ACHN (cell line): Measurements from ENCODE around the gene PDSS2.
A peak's percentile ranks its signal among the peaks of the same experiment; 100 is the strongest.
"Not testable (repeated sequence)": the region's sequence is repeated elsewhere in the genome, so short reads cannot be mapped to it uniquely, and the experiment has no call there.

ENCODE experiments used
- DNase-seq: peaks from one replicate; pipeline ENCODE4 v3.0.0-alpha.2; 2015
- in situ Hi-C: cut with HindIII; loops from 2 replicates; pipeline ENCODE4 v1.10.0; 2017; ENCODE audit warnings: low sequenced_read_pairs, low pct_ligation_motif_present, low pct_unique_long_range_greater_than_20kb

The PDSS2 gene

DNA sequence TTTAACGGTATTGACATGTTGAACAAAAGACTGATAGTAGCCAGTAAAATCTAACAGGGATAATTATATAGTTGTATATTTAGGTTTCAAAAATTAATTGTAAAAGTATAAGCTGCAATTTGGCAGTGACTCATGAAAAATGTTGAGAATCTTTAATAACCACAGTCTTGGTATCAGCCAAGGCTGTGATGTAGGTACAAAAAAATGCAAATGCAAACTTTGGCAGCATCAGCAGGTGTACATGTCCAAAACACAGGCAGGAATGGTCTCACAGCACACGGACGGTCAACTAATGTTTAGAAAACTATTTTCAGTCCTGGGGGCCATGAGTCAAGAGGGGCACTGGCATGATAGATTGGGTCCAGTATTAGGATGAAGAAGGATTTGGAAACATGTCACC lies 285.6 kb downstream of the PDSS2 start:
- in situ Hi-C loops: no loop called here
- no peak for DNase-seq

DNA sequence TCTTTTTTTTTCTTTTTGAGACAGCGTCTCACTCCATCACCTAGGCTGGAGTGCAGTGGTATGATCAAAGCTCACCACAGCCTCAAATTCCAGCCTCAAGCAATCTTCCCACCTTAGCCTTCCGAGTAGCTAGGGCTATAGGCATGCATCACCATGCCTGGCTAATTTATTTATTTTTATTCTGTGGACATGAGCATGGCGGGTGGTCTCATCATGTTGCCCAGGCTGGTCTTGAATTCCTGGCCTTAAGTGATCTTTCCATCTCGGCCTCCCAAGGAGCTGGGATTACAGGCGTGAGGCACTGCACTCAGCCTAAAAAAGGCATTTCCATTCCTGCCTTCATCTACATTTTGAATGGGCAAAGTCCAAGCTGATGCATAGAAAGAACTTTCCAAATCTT lies 287.9 kb downstream of the PDSS2 start:
- no peak for DNase-seq
- in situ Hi-C loops: no loop called here

DNA sequence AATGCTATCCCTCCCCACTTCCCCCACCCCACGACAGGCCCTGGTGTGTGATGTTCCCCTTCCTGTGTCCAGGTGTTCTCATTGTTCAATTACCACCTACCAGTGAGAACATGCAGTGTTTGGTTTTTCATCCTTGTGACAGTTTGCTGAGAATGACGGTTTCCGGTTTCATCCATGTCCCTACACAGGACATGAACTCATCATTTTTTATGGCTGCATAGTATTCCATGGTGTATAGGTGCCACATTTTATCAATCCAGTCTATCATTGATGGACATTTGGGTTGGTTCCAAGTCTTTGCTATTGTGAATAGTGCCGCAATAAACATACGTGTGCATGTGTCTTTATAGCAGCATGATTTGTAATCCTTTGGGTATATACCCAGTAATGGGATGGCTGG lies 295.1 kb downstream of the PDSS2 start:
- DNase-seq, in situ Hi-C loops: not testable (repeated sequence)

DNA sequence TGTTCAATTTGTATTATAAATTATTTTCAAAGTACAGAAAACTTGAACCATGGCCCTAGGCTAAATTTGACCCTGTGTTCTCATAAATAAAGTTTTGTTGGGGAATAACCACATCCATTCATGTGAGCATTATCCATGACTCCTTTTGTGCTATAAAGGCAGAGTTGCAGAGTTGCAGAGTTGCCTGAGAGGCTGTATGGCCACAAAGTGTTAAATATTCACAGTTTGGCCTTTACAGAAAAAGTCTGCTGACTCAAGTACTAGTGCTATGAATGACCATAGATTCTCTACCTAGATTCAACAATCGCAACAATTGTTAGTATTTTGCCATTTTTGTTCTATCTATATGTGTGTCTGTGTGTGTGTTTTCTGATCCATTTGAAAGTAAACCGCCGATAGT lies 297.8 kb downstream of the PDSS2 start:
- DNase-seq: no peak
- in situ Hi-C loops: no loop called here

DNA sequence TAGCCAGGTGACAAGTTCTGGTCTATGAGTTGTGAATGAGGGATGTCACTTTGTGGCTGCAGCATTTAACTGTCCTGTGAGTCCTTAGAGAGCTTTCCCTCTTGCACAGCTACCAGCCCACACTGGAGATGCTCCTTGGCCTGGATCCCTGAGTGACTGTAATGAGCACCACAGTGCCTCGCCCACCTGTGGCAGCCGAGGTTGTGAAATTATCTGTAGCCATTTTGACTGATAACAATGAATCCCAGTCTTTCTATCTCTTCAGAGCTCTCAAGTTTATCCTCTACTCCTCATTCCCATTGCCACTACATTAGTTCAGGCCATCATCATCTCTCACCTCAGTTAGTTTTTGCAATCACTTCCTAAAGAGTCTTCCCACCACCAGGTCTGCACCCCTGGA lies 302.7 kb downstream of the PDSS2 start:
- no peak for DNase-seq
- in situ Hi-C loops: no loop called here

DNA sequence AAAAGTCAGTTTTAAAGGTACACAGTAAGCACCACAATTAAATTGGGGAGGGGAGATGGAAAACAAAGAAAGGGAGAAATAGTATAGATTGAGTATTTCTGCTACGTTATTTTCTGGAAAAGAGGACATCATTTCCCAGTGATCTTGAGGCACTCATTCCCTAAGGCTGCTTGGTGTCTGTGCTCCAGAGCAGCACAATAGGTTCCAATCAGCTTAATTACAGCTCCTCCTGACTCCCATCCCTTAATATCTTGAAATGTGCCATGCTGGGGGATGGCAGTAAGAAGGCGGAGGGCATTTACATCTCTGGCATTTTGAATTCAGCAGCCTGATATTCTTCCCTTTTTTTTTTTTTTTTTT lies 304.6 kb downstream of the PDSS2 start:
- in situ Hi-C loops: no loop called here
- no peak for DNase-seq

DNA sequence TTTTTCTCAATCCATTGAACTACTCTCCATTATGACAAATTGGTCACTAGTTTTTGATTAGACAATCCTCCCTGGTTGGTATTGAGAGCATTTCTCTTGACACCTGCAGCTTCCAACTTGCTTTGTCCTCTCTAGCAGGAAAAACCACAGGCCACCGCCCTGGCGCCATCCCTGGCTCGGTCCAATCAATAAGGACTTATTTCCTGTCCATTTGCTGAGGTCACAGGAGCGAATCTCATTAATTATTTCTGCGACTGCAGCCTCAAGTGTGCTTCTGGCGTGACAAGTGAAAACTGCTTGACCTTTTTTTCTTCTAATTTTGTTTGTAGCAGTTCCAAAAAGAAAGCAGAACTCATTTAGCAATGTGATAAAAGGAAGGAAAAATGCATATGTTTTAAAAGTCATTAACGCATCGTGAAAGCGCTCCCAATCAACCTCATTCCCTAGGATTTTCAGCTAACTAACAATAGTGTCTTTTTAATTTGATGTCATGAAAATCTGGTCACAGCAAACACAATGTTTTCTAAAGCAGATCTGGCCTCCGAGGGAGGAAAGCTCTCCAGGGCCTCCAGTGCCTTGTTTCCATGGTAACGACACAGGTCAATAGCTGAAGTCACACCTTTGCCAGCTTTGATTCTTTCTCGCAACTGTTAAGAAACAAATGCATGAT lies 305.1 kb downstream of the PDSS2 start:
- in situ Hi-C loops: no loop called here
- DNase-seq: no peak

DNA sequence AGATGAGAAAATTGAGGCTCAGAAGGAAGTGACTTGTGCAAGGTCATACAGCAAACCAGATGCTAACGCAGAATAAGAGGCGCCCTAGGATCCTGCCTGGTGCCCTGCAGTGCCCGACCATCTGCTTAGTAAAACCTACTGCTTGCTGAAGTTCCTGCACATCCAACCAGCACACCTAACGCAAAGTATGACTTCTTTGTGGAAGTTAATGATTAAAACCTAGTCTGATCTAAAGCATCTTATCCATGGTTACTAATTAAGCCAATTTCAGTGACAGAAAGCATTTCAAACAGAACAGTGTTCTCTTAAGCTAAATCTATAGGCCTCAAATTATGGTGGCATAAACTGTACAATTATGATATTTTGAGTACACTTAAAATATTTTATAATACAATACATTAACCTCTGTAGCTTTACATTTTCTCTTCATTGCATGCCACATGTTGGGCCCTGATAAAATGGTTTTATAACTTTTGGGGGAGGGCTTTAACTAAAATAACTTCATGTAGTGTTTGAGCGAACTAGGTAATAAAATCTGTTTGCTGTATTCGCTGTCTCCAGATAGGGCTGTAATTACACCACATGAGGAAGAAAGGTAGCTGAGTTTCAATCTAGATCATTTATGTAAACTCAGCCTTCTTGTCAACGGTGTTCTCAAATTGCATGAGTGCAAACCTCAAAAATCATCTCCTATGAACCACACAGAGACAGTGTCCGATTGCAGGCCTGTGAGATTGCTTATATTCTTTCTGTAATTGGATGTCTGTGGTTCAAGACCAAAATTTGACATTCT lies 306.5 kb downstream of the PDSS2 start:
- in situ Hi-C loops: no loop called here
- DNase-seq: peak; percentile 25

DNA sequence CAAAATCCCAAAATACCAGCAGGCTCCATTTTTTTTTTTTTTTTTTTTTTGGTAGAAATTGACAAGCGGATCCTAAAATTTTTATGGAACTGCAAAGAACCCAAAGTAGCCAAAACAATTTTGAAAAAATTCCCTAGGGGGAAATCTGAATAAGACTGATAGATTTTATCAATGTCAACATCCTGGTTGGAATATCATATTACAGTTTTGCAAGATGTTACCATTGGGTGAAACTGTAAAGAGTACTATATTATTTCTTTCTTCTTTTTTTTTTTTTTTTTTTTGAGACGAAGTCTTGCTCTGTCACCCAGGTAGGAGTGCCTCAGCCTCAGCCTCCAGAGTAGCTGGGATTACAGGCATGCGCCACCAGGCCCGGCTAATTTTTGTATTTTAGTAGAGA lies 314.7 kb downstream of the PDSS2 start:
- DNase-seq: no peak
- in situ Hi-C loops: no loop called here

DNA sequence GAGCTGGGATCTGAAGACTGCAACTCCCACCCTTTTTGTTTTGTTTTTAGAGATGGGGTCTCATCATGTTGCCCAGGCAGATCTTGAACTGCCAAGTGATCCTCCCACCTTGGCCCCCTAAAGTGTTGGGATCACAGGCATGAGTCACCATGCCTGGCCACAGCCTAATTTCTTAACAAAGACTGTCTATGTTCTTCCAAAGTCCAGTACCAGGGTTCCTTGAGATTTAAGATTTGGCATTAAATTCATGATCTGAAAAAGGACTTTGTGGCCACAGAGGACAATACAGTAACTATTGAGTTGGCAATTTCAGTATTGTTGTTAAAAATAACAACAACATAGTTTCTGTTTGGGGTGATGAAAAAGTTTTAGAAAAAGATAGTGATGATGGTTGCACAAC lies 315.4 kb downstream of the PDSS2 start:
- no peak for DNase-seq
- in situ Hi-C loops: no loop called here

DNA sequence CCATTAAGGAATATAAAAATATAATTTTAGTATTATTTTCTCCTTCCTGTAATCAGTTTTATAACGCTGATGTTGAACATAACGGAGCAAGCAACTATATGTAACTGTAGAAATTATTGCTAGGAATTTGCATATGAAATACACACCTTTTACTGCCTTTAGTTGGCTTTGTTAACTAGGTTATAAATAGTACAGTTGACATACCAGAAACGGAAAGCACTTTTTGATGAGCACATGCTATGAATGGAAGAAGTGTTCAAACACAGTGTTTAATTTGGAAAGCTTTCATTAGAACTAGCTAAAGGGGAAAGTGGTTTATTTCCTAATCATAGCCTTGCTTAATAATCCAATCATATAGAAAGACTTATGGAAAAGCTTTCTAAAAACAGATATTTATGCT lies 318.8 kb downstream of the PDSS2 start:
- in situ Hi-C loops: no loop called here
- no peak for DNase-seq

DNA sequence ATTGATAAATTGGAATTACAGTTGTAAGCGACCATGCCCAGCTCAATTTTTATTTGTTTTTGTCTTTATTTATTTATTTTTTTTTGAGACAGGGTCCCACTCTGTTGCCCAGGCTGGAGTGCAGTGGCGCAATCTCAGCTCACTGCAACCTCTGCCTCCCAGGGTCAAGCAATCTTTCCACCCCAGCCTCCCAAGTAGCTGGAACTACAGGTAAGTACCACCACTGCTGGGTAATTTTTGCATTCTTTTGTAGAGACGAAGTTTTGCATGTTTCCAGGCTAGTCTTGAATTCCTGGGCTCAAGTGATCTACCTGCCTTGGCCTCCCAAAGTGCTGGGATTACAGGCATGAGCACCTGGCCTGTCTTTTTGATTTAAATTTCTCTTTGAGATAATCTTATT lies 323.0 kb downstream of the PDSS2 start:
- in situ Hi-C loops, DNase-seq: not testable (repeated sequence)

DNA sequence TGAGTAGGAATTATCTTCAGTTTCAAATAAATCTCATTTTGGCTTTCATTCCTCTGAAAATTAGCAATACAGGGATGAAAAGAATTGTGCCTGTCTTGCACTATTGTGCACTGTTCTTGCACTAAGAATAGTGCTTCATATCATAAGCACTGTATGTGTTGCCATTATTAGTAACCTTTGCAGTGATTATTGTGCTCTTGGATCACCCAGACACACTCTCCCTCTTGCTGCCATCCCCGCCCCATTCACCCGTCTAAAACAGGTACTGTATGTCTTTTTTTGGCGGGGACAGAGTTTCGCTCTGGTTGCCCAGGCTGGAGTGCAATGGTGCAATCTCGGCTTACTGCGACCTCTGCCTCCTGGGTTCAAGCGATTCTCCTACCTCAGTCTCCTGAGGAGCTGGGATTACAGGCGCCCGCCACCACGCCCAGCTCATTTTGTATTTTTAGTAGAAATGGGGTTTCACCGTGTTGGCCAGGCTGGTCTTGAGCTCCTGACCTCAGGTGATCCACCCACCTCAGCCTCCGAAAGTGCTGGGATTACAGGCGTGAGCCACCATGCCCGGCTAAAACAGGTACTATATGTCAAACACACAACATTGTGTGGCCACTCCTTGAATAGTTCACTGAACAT lies 324.2 kb downstream of the PDSS2 start:
- DNase-seq, in situ Hi-C loops: not testable (repeated sequence)

DNA sequence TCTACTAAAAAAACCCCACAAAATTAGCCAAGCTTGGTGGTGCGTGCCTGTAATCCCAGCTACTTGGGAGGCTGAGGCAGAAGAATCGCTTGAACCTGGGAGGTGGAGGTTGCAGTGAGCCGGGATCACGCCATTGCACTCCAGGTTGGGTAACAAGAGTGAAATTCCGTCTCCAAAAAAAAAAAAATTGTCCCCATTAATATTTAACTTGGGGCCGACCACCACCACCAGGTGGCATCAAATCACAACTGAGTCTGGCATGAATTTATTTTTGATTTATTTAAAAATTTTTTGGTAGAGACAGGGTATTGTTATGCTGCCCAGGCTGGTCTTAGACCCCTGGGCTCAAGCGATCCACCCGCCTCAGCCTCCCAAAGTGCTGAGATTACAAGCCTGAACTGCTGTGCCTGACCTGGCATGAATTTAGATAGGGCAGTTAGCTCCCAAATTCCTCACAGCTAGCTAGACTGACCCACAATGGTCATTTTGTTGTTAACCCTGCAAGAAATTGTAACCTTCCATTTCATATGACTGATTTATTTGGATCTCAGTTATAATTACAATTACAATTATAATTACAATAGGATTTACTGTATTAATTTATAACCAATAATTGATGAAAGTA lies 326.9 kb downstream of the PDSS2 start:
- DNase-seq: peak; percentile 37
- in situ Hi-C loops: no loop called here

DNA sequence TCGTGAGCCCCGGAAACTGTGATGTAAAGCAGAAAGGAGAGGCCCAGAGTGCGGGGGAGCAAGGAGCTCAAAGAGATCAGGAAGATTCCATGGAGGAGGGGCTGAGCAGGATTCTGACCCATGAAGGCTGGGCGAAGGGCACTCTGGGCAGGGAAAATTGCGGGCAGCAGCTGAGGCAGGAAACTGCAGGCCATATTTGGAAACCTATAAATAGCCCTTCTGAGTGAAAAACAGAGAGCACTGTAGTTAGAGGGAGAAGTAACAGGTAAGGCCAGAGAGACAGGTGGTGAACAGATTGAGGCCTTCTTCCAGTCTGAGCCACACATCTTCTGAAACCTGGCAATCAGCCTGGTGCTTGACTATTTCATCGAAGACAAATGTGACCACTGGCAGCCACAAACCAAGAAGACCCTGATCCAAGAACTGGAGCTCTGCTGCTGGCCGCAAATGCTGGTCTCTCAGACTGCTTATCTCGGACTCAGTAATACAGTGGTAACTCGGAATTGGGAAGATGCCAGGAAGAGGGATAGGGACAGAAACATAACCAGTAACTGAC lies 329.9 kb downstream of the PDSS2 start:
- DNase-seq: no peak
- in situ Hi-C loops: no loop called here

DNA sequence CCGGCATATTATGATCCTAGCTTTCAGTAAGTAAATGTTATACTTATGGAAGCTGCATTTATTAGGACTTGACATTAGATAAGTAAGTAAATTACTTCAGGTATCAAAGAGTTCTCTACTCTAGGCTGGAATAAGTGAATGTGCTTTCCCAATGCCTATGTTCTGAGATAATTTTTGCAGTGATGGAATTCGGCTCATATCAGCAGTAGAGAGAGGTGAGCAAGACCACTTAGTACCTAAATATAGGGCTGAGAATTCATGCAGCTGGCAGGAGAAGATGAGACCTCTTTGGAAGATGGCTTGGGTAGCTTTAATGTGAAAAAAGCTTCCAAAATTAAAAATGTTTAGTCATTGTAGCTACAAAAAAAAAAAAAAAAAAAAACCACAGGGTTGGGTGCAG lies 330.8 kb downstream of the PDSS2 start:
- in situ Hi-C loops: no loop called here
- DNase-seq: no peak

DNA sequence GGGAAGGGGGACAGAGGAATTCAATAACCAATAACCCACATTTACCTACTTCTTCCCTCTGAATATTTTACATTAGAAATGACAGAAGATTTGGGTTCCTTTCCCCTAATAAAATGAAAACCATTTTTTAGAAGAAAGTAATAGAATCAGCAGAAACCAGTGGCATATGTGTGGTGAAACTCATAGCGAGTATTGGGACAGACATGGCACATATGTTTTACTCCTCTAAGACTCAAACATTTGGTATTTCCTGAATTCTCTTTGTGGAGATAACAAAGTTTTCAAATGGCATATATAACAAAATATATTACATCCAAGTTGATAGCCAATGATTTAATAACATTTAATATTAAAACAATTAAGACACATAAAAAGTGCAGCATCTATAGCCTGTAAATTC lies 331.2 kb downstream of the PDSS2 start:
- DNase-seq: no peak
- in situ Hi-C loops: no loop called here

DNA sequence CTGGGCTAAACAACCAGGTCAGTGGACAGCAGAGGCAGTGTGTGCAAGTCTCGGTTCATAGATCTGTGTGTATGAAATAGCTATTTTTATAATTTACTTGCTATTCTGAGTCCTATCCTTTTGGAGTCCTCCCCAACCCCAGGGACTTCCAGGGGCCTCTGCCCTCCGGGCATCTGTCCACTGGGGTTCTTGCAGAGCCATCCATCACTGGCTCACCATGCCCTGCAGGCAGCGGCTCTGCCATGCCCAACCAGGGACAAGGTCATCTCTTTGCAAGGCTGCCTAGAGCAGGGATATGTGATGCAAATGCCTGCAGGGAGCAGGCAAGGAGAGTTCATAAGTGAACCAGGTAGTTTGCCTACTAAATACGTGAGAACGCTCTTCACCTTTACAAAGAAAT lies 333.6 kb downstream of the PDSS2 start:
- DNase-seq: no peak
- in situ Hi-C loops: no loop called here

DNA sequence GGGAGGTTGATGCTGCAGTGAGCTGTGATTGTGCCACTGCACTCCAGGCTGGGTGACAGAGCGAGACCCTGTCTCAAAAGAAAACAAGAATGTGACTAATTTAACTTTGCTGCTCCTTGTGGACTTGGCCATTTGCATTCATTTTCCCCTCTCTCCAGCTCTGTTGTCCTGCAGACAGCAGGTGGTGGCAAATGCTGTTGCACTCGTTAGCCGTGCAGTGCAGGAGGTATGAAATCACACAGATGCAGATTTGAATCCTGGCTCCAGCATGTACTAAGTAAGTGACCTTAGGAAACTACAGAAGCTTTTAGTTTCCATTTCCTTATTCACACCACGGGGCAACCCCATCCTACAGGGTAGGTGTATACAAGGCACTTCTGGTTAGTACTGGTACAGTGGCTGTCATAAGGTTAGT lies 334.4 kb downstream of the PDSS2 start:
- DNase-seq: no peak
- in situ Hi-C loops: no loop called here
